GM10266 (cell line): Measurements from ENCODE around the gene IGSF1.

ENCODE experiments used
- DNase-seq: peaks from one replicate; pipeline ENCODE4 v3.0.0; 2012; ENCODE audit errors: extremely low spot score
- CTCF ChIP-seq: IDR thresholded peaks from 2 replicates; pipeline ENCODE4 v1.5.1; 2012; ENCODE audit warnings: mild to moderate bottlenecking, low read depth; ENCODE audit not compliant: control insufficient read depth, insufficient read depth; ENCODE audit errors: missing control alignments

IGSF1 gene

GRCh38 chrX:131226591-131226990 lies 62.5 kb downstream of the IGSF1 start:
- no peak for TF ChIP-seq CTCF
- no peak for DNase-seq

- DNase-seq = no peak
- no peak for TF ChIP-seq CTCF
Measured at GRCh38 chrX:131225078-131225477, 64.0 kb downstream of the IGSF1 start.
